ENCODE data around the gene PSMD9. TPM values are rescaled to one million over a fixed set of nuclear protein-coding genes. Genes with fewer than 3 reads are reported as not detected.

PSMD9 gene
- total RNA-seq, 3 donors from 2014 or later = 97.7 to 106 (median 103) TPM

- peaks cover 23% of the 10 kb centered on the region for H3K36me3 Mint-ChIP-seq (ENCODE audit: insufficient read depth)
- no peaks in the 10 kb centered on the region for H3K9me3 Mint-ChIP-seq
- peaks cover 1% of the 10 kb centered on the region for H3K27me3 Mint-ChIP-seq (ENCODE audit: low read depth)
- peaks cover 48% of the 10 kb centered on the region for H3K4me1 Mint-ChIP-seq (ENCODE audit: low read depth)
- ATAC-seq = no peak
- H3K4me3 Mint-ChIP-seq = no peak overlapping the region
- no peak for DNase-seq
Measured at GRCh38 chr12:121892673-121893561, 4.3 kb downstream of the PSMD9 start.

GRCh38 chr12:121893961-121894460 lies 5.4 kb downstream of the PSMD9 start:
- DNase-seq (no peak), ATAC-seq (peak; percentile 71 to 73)
- Mint-ChIP-seq H3K36me3 (ENCODE audit: insufficient read depth) (peaks cover 23% of the 10 kb centered on the region), H3K4me1 (ENCODE audit: low read depth) (peaks cover 40% of the 10 kb centered on the region), H3K27me3 (ENCODE audit: low read depth) (no peaks in the 10 kb centered on the region), H3K9me3 (no peaks in the 10 kb centered on the region), H3K4me3 (no peak overlapping the region)

- Mint-ChIP-seq H3K27me3 (ENCODE audit: low read depth) (no peaks in the 10 kb centered on the region), H3K9me3 (no peaks in the 10 kb centered on the region), H3K36me3 (ENCODE audit: insufficient read depth) (peaks cover 28% of the 10 kb centered on the region), H3K4me3 (no peak overlapping the region), H3K4me1 (ENCODE audit: low read depth) (peaks cover 35% of the 10 kb centered on the region)
- DNase-seq (no peak), ATAC-seq (no peak)
Measured at GRCh38 chr12:121894633-121895032, 6.0 kb downstream of the PSMD9 start.

- H3K36me3 Mint-ChIP-seq (ENCODE audit: insufficient read depth) = peaks cover 38% of the 10 kb centered on the region
- DNase-seq (no peak), ATAC-seq (no peak)
- H3K4me3 Mint-ChIP-seq = no peak overlapping the region
- H3K9me3 Mint-ChIP-seq = no peaks in the 10 kb centered on the region
- no peaks in the 10 kb centered on the region for H3K27me3 Mint-ChIP-seq (ENCODE audit: low read depth)
- H3K4me1 Mint-ChIP-seq (ENCODE audit: low read depth) = peaks cover 19% of the 10 kb centered on the region
Measured at GRCh38 chr12:121898287-121898686, 9.7 kb downstream of the PSMD9 start.

- peaks cover 37% of the 10 kb centered on the region for H3K36me3 Mint-ChIP-seq (ENCODE audit: insufficient read depth)
- ATAC-seq (no peak), DNase-seq (no peak)
- H3K9me3 Mint-ChIP-seq = no peaks in the 10 kb centered on the region
- H3K4me1 Mint-ChIP-seq (ENCODE audit: low read depth) = peaks cover 6% of the 10 kb centered on the region
- no peak overlapping the region for H3K4me3 Mint-ChIP-seq
- H3K27me3 Mint-ChIP-seq (ENCODE audit: low read depth) = no peaks in the 10 kb centered on the region
Measured at GRCh38 chr12:121899590-121899989, 11.0 kb downstream of the PSMD9 start.

GRCh38 chr12:121903202-121903601 lies 14.6 kb downstream of the PSMD9 start:
- H3K27me3 Mint-ChIP-seq (ENCODE audit: low read depth) = no peaks in the 10 kb centered on the region
- ATAC-seq (no peak), DNase-seq (no peak)
- H3K36me3 Mint-ChIP-seq (ENCODE audit: insufficient read depth) = peaks cover 34% of the 10 kb centered on the region
- no peaks in the 10 kb centered on the region for H3K4me1 Mint-ChIP-seq (ENCODE audit: low read depth)
- H3K4me3 Mint-ChIP-seq = no peak overlapping the region
- no peaks in the 10 kb centered on the region for H3K9me3 Mint-ChIP-seq

- no peak for ATAC-seq
- H3K4me1 Mint-ChIP-seq (ENCODE audit: low read depth) = peaks cover 8% of the 10 kb centered on the region
- no peak for DNase-seq
- H3K36me3 Mint-ChIP-seq (ENCODE audit: insufficient read depth) = peaks cover 38% of the 10 kb centered on the region
- H3K27me3 Mint-ChIP-seq (ENCODE audit: low read depth) = no peaks in the 10 kb centered on the region
- no peak overlapping the region for H3K4me3 Mint-ChIP-seq
- H3K9me3 Mint-ChIP-seq = no peaks in the 10 kb centered on the region
Measured at GRCh38 chr12:121905746-121906145, 17.2 kb downstream of the PSMD9 start.

- H3K4me3 Mint-ChIP-seq = no peak overlapping the region
- DNase-seq (no peak), ATAC-seq (no peak)
- peaks cover 29% of the 10 kb centered on the region for H3K36me3 Mint-ChIP-seq (ENCODE audit: insufficient read depth)
- H3K4me1 Mint-ChIP-seq (ENCODE audit: low read depth) = peaks cover 13% of the 10 kb centered on the region
- H3K27me3 Mint-ChIP-seq (ENCODE audit: low read depth) = no peaks in the 10 kb centered on the region
- H3K9me3 Mint-ChIP-seq = no peaks in the 10 kb centered on the region
Measured at GRCh38 chr12:121908702-121909101, 20.1 kb downstream of the PSMD9 start.

- Mint-ChIP-seq H3K4me1 (ENCODE audit: low read depth) (peaks cover 13% of the 10 kb centered on the region), H3K9me3 (no peaks in the 10 kb centered on the region), H3K4me3 (no peak overlapping the region), H3K27me3 (ENCODE audit: low read depth) (no peaks in the 10 kb centered on the region), H3K36me3 (ENCODE audit: insufficient read depth) (peaks cover 23% of the 10 kb centered on the region)
- no peak for DNase-seq
- ATAC-seq = peak; percentile 74 to 75
Measured at GRCh38 chr12:121911824-121912585, 23.4 kb downstream of the PSMD9 start.

GRCh38 chr12:121915841-121916321 lies 27.3 kb downstream of the PSMD9 start:
- no peaks in the 10 kb centered on the region for H3K9me3 Mint-ChIP-seq
- H3K4me3 Mint-ChIP-seq = no peak overlapping the region
- ATAC-seq = no peak
- no peaks in the 10 kb centered on the region for H3K27me3 Mint-ChIP-seq (ENCODE audit: low read depth)
- DNase-seq = no peak
- peaks cover 12% of the 10 kb centered on the region for H3K36me3 Mint-ChIP-seq (ENCODE audit: insufficient read depth)
- H3K4me1 Mint-ChIP-seq (ENCODE audit: low read depth) = peaks cover 19% of the 10 kb centered on the region

- H3K4me1 Mint-ChIP-seq (ENCODE audit: low read depth) = peaks cover 19% of the 10 kb centered on the region
- ATAC-seq (no peak), DNase-seq (no peak)
- no peaks in the 10 kb centered on the region for H3K9me3 Mint-ChIP-seq
- H3K27me3 Mint-ChIP-seq (ENCODE audit: low read depth) = no peaks in the 10 kb centered on the region
- H3K4me3 Mint-ChIP-seq = no peak overlapping the region
- peaks cover 12% of the 10 kb centered on the region for H3K36me3 Mint-ChIP-seq (ENCODE audit: insufficient read depth)
Measured at GRCh38 chr12:121916719-121917118, 28.1 kb downstream of the PSMD9 start.

GRCh38 chr12:121917950-121918678 lies 29.5 kb downstream of the PSMD9 start, which contains the start of gene CFAP251:
CFAP251 (plus strand) TSS chr12:121918592; CDS start chr12:121921306, 2,714 bp downstream.
- Mint-ChIP-seq H3K9me3 (no peaks in the 10 kb centered on the region), H3K27me3 (ENCODE audit: low read depth) (no peaks in the 10 kb centered on the region), H3K4me3 (peak within 1 kb of the TSS; percentile 78)

GRCh38 chr12:121918679-121919038 lies 30.1 kb downstream of the PSMD9 start:
- peak overlapping the region; percentile 78 for H3K4me3 Mint-ChIP-seq
- peak; percentile 12 to 52 for ATAC-seq
- peaks cover 14% of the 10 kb centered on the region for H3K4me1 Mint-ChIP-seq (ENCODE audit: low read depth)
- peaks cover 6% of the 10 kb centered on the region for H3K36me3 Mint-ChIP-seq (ENCODE audit: insufficient read depth)
- no peak for DNase-seq
- H3K27me3 Mint-ChIP-seq (ENCODE audit: low read depth) = no peaks in the 10 kb centered on the region
- H3K9me3 Mint-ChIP-seq = no peaks in the 10 kb centered on the region

More at GRCh38 chr12:121917950-121918678, 29.5 kb downstream of the PSMD9 start, which contains the start of gene CFAP251:
- DNase-seq (peak; percentile 95), ATAC-seq (peak; percentile 99 to 100)
- Mint-ChIP-seq H3K36me3 (ENCODE audit: insufficient read depth) (peaks cover 7% of the 10 kb centered on the region), H3K4me1 (ENCODE audit: low read depth) (peaks cover 14% of the 10 kb centered on the region)

GRCh38 chr12:121921066-121921465 lies 32.5 kb downstream of the PSMD9 start:
- no peaks in the 10 kb centered on the region for H3K27me3 Mint-ChIP-seq (ENCODE audit: low read depth)

More at GRCh38 chr12:121921066-121921465, 32.5 kb downstream of the PSMD9 start:
- no peak overlapping the region for H3K4me3 Mint-ChIP-seq
- H3K36me3 Mint-ChIP-seq (ENCODE audit: insufficient read depth) = peaks cover 6% of the 10 kb centered on the region
- no peaks in the 10 kb centered on the region for H3K9me3 Mint-ChIP-seq
- H3K4me1 Mint-ChIP-seq (ENCODE audit: low read depth) = peaks cover 14% of the 10 kb centered on the region
- DNase-seq (no peak), ATAC-seq (no peak)
